SH-SY5Y (cell line): Measurements from ENCODE around the gene MYL3.

ENCODE experiments used
- GATA2 ChIP-seq: IDR thresholded peaks from 2 replicates; pipeline ENCODE4 v1.6.1; 2011; ENCODE audit warnings: mild to moderate bottlenecking, low read depth, low read length
- GATA3 ChIP-seq: IDR thresholded peaks from 2 replicates; pipeline ENCODE4 v1.6.1; 2011; ENCODE audit warnings: low read depth, mild to moderate bottlenecking, low read length, moderate library complexity

DNA sequence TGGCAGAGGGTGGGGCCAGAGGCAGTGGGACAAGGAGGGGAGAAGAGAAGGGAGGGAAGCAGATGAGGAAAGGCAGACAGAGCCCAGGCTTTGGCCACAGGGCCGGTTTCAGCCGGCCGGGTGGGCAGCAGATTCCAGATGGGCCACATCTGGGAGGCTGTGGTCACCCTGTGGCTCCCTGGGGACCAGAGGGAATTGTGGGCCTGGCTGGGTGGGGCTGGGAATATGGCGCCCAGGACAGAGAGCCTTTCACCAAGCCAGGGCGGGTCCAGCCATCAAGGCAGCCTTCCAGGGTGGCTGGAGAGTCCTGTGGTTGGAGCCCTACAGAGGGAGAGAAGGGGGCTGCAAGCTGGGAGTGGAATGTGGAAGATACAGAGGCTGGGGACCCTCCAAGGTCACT, 33.1 kb upstream of the MYL3 start:
- no peak for TF ChIP-seq GATA2
- no peak for TF ChIP-seq GATA3
